ENCODE results near the gene ITGB1.
"Not testable (repeated sequence)": the region's sequence is repeated elsewhere in the genome, so short reads cannot be mapped to it uniquely, and the experiment has no call there.

The ITGB1 gene

GRCh38 chr10:32958085-32959005 is at the start of gene ITGB1:
Gene ITGB1 (minus strand): TSS chr10:32958230. CDS start chr10:32935558, 22,672 bp downstream.
- no peak for TF ChIP-seq CTCF (IDR thresholded peaks at IDR 0.05; ENCODE audit: insufficient read depth, missing control alignments)
- FAIRE-seq (no peak), DNase-seq (ENCODE audit: insufficient read length, low spot score) (peak; percentile 33)

- no peak for TF ChIP-seq CTCF (IDR thresholded peaks at IDR 0.05; ENCODE audit: insufficient read depth, missing control alignments)
- no peak for FAIRE-seq
- no peak for DNase-seq (ENCODE audit: insufficient read length, low spot score)
These were observed 48.4 kb upstream of the ITGB1 start for GRCh38 chr10:33006342-33006887.

- TF ChIP-seq CTCF (IDR thresholded peaks at IDR 0.05; ENCODE audit: insufficient read depth, missing control alignments): no peak
These were observed 47.6 kb upstream of the ITGB1 start for GRCh38 chr10:33005322-33006301.

GRCh38 chr10:33001908-33002492 is 44.0 kb upstream of the ITGB1 start:
- FAIRE-seq (no peak), DNase-seq (ENCODE audit: insufficient read length, low spot score) (no peak)
- TF ChIP-seq CTCF (IDR thresholded peaks at IDR 0.05; ENCODE audit: insufficient read depth, missing control alignments): no peak

More at GRCh38 chr10:33005322-33006301, 47.6 kb upstream of the ITGB1 start:
- DNase-seq (ENCODE audit: insufficient read length, low spot score) (no peak), FAIRE-seq (no peak)

- not testable (repeated sequence) for DNase-seq (ENCODE audit: insufficient read length, low spot score); FAIRE-seq
These were observed 40.1 kb upstream of the ITGB1 start for GRCh38 chr10:32998060-32998581.

- no peak for FAIRE-seq
- TF ChIP-seq CTCF (IDR thresholded peaks at IDR 0.05; ENCODE audit: insufficient read depth, missing control alignments): no peak
- no peak for DNase-seq (ENCODE audit: insufficient read length, low spot score)
These were observed 37.7 kb upstream of the ITGB1 start for GRCh38 chr10:32995751-32996150.
